NT2/D1 (cell line): ENCODE data around the gene C5AR1.

Source experiments
- SUZ12 ChIP-seq: IDR thresholded peaks from 2 replicates; pipeline ENCODE4 v1.6.1; 2011; ENCODE audit not compliant: insufficient read length, insufficient read depth; ENCODE audit errors: extremely low read depth
- YY1 ChIP-seq: IDR thresholded peaks from 2 replicates; pipeline ENCODE4 v1.6.1; 2011; ENCODE audit not compliant: insufficient read length, insufficient read depth
- ZNF274 ChIP-seq: IDR thresholded peaks from 2 replicates; pipeline ENCODE4 v1.6.1; 2011; ENCODE audit warnings: mild to moderate bottlenecking, low read depth, low read length

- TF ChIP-seq ZNF274 (no peak), YY1 (no peak), SUZ12 (no peak)
Measured at GRCh38 chr19:47271949-47272348, 37.7 kb upstream of the C5AR1 start.
